ENCODE data around the gene ZNF750. TPM values are rescaled to one million over a fixed set of nuclear protein-coding genes. Genes with fewer than 3 reads are reported as not detected.

ZNF750 gene
- total RNA-seq, 1 experiment from 2014 or later, result not detected

DNA sequence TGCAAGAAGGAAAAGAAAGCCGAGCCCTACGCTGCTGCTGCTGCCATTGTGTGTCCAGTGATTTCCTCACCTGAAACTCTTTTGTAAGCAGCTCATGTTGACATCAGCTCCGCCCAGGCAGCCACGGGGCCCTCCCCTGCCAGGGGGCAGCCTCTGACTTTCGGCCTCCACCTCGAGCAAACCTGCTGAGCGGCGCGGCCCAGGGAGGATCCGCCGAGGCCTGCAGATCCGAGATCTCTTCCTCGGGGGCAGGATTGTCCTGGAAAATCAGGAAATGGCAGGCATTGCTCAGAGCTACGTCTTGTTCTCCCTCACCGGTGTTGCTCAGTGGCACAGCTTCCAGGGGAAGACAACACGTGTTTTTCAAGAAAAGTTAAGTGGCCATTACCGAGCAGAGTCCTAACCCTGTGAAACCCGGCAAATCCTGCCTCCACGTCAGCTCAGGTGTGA is 35.6 kb upstream of the ZNF750 start:
- ChIA-PET POLR2A (no interaction called here), CTCF (no interaction called here)
- DNase-seq (ENCODE audit: low read depth, low spot score) (no peak), ATAC-seq (no peak)
- no peaks in the 10 kb centered on the region for H3K9me3 ChIP-seq (ENCODE audit: control insufficient read depth, insufficient read depth, low read depth, low read length)
- H3K27me3 ChIP-seq (ENCODE audit: control insufficient read depth, insufficient read depth, low read length), result no peaks in the 10 kb centered on the region
- H3K4me3 ChIP-seq (ENCODE audit: low read depth in 2 of 2, low read length in 2 of 2), result no peak overlapping the region
- H3K36me3 ChIP-seq (ENCODE audit: control insufficient read depth, insufficient read depth, low read length), result no peaks in the 10 kb centered on the region; the same call in 1 of the 2 replicates
- no peak overlapping the region for H3K27ac ChIP-seq (ENCODE audit: low read length)
- H3K4me1 ChIP-seq (ENCODE audit: control insufficient read depth, insufficient read depth, low read length), result no peaks in the 10 kb centered on the region
- no TSS peak for BruUV-seq (replicated peaks)
- TF ChIP-seq CTCF (IDR thresholded peaks at IDR 0.05), result no peak
- no peak for TF ChIP-seq POLR2AphosphoS5 (IDR thresholded peaks at IDR 0.05; ENCODE audit: low read depth, low read length)
- TF ChIP-seq REST (IDR thresholded peaks at IDR 0.05; ENCODE audit: insufficient read depth in 1 of 2, low read depth in 2 of 2, low read length in 1 of 2), result no peak
- no peak for TF ChIP-seq TCF7L2 (IDR thresholded peaks at IDR 0.05; ENCODE audit: low read depth, low read length)
- no peak for TF ChIP-seq SIN3A (IDR thresholded peaks at IDR 0.05; ENCODE audit: borderline replicate concordance, insufficient read depth, low read depth, low read length)
- in situ Hi-C loops (cut with HindIII; ENCODE audit: low pct_unique_long_range_greater_than_20kb, low sequenced_read_pairs) (no loop called here), intact Hi-C loops (cut with micrococcal nuclease; ENCODE audit: unreplicated experiment) (no loop called here)

DNA sequence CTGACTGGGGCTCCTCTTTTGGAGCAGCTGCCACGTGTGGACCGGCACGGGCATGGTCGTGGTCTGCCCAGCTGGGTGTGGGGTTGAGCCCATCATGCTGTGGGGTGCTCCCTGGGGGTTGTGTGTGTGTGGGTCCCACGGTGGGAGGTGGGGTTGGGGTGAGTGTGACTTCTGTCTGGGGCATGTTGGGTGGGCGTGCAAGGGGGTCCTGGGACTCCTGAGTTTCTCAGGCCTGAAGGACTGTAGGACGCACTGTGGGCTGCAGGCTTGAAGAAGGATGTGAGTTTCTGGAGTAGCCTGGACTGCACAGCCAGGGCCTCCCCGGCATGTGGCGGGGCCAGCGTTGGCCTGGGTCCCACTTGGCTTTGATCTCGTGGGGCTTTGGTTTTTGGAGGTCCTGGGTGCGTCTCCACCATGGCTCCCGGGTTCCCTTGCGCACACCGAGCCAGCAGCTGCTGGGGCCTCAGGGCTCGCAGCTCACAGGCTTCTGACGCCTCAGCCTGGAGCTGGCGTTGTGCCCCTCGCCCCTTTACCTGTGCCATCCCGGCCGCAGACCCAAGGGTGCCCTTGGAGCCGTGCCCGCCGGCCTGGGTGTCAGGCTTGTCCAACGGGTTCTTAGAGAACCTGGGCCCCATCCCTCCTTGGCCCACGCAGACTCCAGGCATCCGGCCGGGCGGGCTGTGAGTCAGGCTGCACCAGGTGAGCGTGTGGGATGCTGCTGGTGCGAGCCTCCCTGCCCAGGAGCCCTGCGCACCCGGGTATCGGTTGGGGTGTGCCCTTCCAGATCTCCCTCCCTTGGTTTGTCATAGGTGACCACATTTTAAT is 34.4 kb upstream of the ZNF750 start:
- no peak for DNase-seq (ENCODE audit: low read depth, low spot score)
- Histone ChIP-seq H3K36me3 (ENCODE audit: control insufficient read depth, insufficient read depth, low read length) (no peaks in the 10 kb centered on the region; the same call in 1 of the 2 replicates), H3K4me1 (ENCODE audit: control insufficient read depth, insufficient read depth, low read length) (no peaks in the 10 kb centered on the region), H3K4me3 (ENCODE audit: low read depth in 2 of 2, low read length in 2 of 2) (no peak overlapping the region), H3K27me3 (ENCODE audit: control insufficient read depth, insufficient read depth, low read length) (no peaks in the 10 kb centered on the region), H3K27ac (ENCODE audit: low read length) (no peak overlapping the region), H3K9me3 (ENCODE audit: control insufficient read depth, insufficient read depth, low read depth, low read length) (no peaks in the 10 kb centered on the region)
- TF ChIP-seq SIN3A (IDR thresholded peaks at IDR 0.05; ENCODE audit: borderline replicate concordance, insufficient read depth, low read depth, low read length) (no peak), TCF7L2 (IDR thresholded peaks at IDR 0.05; ENCODE audit: low read depth, low read length) (no peak), CTCF (IDR thresholded peaks at IDR 0.05) (no peak), POLR2AphosphoS5 (IDR thresholded peaks at IDR 0.05; ENCODE audit: low read depth, low read length) (no peak)
- CTCF ChIA-PET, result interaction anchor here (0.6 kb wide), 1 partner anchor 190 kb away, joined by 3 read pairs; no protein-coding TSS in a partner anchor
- ATAC-seq, result no peak
- POLR2A ChIA-PET, result no interaction called here
- in situ Hi-C loops (cut with HindIII; ENCODE audit: low pct_unique_long_range_greater_than_20kb, low sequenced_read_pairs), result no loop called here
- intact Hi-C loops (cut with micrococcal nuclease; ENCODE audit: unreplicated experiment), result no loop called here
- BruUV-seq (replicated peaks), result no TSS peak

Measured in Panc1 (cell line).